Measurements from ENCODE around the gene ATAD3B.
A peak's percentile ranks its signal among the peaks of the same experiment; 100 is the strongest.
"Not testable (repeated sequence)": the region's sequence is repeated elsewhere in the genome, so short reads cannot be mapped to it uniquely, and the experiment has no call there.

Gene ATAD3B

GRCh38 chr1:1510912-1511532, 39.5 kb downstream of the ATAD3B start:
- DNase-seq (ENCODE audit: low read depth in 2 of 2), result no peak

GRCh38 chr1:1511533-1512285, 40.1 kb downstream of the ATAD3B start, which contains the start of gene ATAD3A:
TSS of gene ATAD3A (plus strand) at chr1:1512162. CDS start at chr1:1512269, 107 bp downstream.
- peak; percentile 91 to 93 for DNase-seq (ENCODE audit: low read depth in 2 of 2)

DNA sequence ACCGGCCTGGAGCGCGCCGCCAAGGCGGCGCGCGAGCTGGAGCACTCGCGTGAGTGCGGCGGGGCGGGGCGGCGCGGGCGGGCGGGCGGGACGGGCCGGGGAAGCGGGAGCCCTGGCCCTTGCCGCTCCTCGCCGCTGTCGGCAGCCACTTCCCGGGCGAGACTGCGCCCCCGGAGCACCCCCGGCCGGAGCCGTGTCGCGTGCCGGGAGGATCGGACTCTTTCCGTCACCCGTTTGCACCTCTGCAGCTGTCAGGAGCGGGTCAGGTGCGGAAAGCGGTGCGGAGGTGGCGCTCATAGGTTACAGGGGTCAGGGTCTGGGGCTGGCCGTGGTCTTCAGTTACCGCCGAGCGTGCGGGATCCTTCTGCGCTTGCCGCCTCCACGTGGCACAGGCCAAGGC, 40.9 kb downstream of the ATAD3B start:
- not testable (repeated sequence) for DNase-seq (ENCODE audit: low read depth in 2 of 2)

GRCh38 chr1:1513675-1514074, 42.1 kb downstream of the ATAD3B start:
- not testable (repeated sequence) for DNase-seq (ENCODE audit: low read depth in 2 of 2)

- not testable (repeated sequence) for DNase-seq (ENCODE audit: low read depth in 2 of 2)
These were observed 42.8 kb downstream of the ATAD3B start for GRCh38 chr1:1514376-1514775.

GRCh38 chr1:1516923-1517322, 45.4 kb downstream of the ATAD3B start:
- not testable (repeated sequence) for DNase-seq (ENCODE audit: low read depth in 2 of 2)

GRCh38 chr1:1517973-1518620, 46.5 kb downstream of the ATAD3B start:
- no peak for DNase-seq (ENCODE audit: low read depth in 2 of 2)

DNA sequence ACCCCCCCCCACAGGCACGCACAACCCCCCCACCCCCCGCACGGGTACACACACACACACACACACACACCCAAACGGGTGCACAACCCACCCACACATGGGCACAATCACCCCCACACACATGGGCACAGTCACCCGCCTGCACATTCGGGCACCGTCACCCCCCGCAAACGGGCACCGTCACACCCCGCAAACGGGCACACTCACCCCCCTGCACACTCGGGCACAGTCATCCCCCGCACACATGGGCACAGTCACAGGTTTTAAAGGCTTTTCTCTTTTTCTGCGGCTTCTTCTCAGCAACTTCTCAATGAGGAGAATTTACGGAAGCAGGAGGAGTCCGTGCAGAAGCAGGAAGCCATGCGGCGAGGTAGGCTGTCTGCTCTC, 47.0 kb downstream of the ATAD3B start:
- DNase-seq (ENCODE audit: low read depth in 2 of 2), result not testable (repeated sequence)

DNA sequence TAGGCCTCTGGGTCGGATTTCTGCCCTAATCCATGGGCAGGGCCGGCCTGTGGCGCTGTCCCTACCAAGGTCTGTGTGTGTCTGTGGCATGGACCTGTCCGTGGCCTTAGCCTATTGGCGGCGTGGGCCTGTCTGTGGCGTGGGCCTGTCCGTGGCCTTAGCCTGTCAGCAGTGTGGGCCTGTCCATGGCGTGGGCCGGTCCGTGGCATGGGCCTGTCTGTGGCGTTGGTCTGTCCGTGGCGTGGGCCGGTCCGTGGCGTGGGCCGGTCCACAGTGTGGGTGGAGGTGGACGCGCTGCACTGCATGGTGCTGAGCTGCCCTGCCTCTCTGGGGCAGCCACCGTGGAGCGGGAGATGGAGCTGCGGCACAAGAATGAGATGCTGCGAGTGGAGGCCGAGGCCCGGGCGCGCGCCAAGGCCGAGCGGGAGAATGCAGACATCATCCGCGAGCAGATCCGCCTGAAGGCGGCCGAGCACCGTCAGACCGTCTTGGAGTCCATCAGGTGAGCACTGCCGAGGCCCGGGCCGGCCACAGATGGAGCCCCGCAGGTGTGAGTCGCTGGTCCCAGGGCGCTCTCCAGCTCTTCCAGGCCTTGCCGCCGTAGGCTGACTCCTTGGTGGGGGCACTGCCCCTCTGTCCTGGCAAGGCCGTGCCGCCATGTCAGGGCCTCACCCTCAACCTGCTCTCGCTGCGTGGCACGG, 48.4 kb downstream of the ATAD3B start:
- DNase-seq (ENCODE audit: low read depth in 2 of 2), result not testable (repeated sequence)

- no peak for DNase-seq (ENCODE audit: low read depth in 2 of 2)
These were observed 49.8 kb downstream of the ATAD3B start for GRCh38 chr1:1521331-1521730.

- DNase-seq (ENCODE audit: low read depth in 2 of 2), result not testable (repeated sequence)
These were observed 51.0 kb downstream of the ATAD3B start for GRCh38 chr1:1522536-1522935.

GRCh38 chr1:1523226-1523625, 51.7 kb downstream of the ATAD3B start:
- DNase-seq (ENCODE audit: low read depth in 2 of 2), result not testable (repeated sequence)

DNA sequence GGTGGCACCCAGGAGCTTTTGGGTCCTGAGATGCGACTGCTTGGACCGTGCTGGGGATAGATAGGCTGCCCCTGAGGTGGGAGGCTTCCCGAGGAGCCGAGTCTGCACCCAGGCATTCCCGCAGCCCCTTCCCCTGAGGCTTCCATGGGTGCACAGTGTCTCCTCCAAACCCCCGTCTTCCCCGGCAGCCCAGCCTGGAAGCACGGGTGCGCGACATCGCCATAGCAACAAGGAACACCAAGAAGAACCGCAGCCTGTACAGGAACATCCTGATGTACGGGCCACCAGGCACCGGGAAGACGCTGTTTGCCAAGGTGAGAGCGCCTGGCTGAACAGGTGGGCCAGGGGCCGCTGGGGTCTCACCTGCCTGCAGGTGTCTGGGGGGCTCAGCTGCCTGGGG, 52.1 kb downstream of the ATAD3B start:
- not testable (repeated sequence) for DNase-seq (ENCODE audit: low read depth in 2 of 2)

DNA sequence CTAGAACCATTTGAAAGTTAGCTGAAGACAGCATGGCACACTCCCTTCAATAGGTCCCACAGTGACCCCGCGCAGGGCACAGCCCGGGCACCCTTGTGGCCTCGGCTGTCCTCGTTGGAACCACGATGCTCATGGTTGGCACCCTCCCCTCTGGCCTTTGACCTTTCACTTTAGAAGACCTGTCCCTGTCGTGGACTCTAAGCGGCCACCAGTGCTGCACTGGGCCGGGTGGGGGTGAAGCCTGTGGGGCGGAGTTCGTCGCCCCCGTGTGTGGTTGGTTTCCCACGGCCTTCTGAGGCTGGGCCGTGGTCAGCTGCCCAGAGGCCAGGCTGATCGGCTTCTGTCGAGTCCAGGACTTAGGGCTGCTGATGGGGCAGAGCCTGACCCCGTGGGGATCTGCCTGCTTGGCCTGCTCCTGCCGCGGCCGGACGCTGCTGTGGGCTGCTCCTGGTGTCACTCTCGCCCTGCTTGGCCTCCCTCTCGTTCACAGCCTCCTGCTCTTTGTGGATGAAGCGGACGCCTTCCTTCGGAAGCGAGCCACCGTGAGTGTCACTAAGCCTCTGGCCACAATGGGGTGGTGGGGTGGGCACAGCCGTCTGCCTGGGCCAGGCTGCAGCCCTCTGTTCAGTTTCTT, 53.3 kb downstream of the ATAD3B start:
- DNase-seq (ENCODE audit: low read depth in 2 of 2), result not testable (repeated sequence)

DNA sequence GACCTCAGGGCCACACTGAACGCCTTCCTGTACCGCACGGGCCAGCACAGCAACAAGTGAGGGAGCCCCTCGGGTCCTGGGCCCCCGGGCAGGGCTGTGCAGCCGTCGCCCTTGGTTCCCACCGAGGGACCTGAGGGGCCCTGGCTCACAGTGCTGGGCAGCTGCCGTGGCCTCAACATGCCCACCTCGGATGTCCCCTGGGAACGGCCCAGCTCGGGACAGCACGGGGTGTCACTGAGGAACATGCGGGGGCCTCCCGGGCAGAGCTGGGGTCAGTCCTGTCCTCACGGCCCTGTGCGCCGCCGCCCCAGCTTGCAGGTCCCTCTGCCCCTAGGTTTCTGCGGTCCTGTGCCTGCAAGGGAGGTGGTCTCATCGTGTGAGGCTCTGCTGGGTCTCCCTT, 54.9 kb downstream of the ATAD3B start:
- not testable (repeated sequence) for DNase-seq (ENCODE audit: low read depth in 2 of 2)

GRCh38 chr1:1527092-1527816, 55.7 kb downstream of the ATAD3B start:
- DNase-seq (ENCODE audit: low read depth in 2 of 2), result no peak

DNA sequence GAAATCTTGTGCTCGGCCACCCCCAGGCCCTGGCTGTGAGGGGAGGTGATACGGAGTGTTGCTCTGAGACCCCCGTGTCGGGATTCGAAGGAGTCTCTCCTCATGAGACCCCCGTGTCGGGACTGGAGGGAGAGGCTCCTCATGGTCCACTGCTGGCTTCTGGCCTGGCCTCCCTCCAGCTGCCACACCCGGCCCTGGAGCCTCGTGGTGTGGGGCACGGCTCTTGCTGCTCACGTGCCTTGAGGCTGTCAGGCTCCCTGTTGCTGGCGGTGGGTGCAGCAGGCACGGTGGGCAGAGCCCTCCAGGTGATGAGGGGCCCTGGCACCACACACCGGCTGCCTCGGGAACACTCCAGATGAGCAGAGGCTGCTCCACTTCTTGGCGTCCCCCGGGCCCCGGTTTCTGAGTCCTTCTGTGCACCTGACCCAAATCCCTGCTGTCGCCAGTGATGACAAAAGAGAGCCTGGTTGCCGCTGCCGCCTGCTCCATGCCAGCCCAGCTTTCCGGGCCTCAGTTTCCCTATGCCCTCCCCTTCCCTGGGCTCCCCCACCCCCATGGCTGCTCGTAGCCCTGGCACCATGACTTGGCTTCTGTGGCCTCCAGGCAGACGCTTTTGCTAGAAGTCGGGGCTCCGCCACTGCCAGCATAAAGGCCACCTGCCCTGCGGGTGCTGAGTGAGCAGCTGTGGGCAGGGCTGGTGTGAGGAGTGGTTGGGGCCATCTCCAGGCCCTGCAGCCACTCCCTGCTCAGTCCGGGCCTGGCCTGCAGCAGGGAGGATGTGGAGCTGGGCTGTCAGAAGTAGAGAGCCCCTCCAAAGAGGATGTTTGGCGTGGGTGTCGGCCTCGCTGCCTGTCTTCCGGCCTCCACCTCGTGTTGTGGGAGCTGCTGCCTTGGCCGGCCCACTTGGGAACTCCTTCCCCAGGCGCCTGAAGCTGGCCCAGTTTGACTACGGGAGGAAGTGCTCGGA, 57.0 kb downstream of the ATAD3B start:
- DNase-seq (ENCODE audit: low read depth in 2 of 2), result no peak

DNA sequence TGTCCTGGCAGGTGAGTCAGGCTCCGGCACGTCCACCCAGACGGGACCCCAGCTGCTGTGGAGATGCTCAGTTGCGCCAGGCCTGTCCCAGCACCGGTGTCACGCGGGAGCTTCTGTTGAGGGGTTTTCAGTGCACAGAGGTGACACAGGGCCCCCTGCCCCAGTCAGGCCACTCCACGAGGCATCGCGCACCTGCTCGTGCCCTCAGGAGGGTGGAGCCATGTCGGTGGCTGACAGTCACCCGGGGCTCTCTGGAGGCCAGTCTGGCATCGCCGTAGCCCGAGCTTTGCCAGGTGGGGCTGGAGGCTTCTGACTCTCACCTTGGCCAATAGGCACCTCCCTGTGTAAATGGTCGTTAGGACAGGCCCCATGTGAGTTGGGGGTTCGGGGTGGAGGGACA, 57.8 kb downstream of the ATAD3B start:
- DNase-seq (ENCODE audit: low read depth in 2 of 2), result no peak

- DNase-seq (ENCODE audit: low read depth in 2 of 2), result no peak
These were observed 58.4 kb downstream of the ATAD3B start for GRCh38 chr1:1529936-1530335.

DNA sequence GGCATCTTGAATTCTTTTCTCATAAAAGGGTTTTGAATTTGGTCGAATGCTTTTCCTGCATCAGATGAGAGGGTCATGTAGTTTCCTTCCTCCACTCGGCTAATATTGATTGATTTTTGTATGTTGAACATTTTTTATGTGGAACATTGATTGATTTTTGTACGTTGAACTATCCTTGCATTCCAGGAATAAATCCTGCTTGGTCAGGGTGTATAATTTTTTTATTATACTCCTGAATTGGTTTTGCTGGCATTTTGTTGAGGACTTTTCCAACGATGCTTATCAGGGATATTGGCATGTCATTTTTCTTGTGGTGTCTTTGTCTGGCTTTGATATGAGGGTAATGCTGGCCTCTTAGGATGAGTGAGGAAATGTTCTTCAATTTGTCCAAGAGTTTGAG, 60.4 kb downstream of the ATAD3B start:
- DNase-seq (ENCODE audit: low read depth in 2 of 2), result no peak
